Measurements from ENCODE around the gene ZNF532. TPM values are rescaled to one million over a fixed set of nuclear protein-coding genes. Genes with fewer than 3 reads are reported as not detected.

Gene ZNF532
- total RNA-seq, 2 donors from 2014 or later: 5.6 to 14.8 TPM

GRCh38 chr18:58859907-58860306 is 4.8 kb upstream of the ZNF532 start:
- Histone ChIP-seq H3K9me3 (no peaks in the 10 kb centered on the region), H3K4me3 (no peak overlapping the region), H3K4me1 (no peaks in the 10 kb centered on the region), H3K27ac (peak overlapping the region; percentile 38), H3K9ac (ENCODE audit: low read depth in 2 of 2, low read length in 2 of 2) (no peak overlapping the region), H3K36me3 (no peaks in the 10 kb centered on the region), H3K27me3 (no peaks in the 10 kb centered on the region)
- no peak for DNase-seq
- intact Hi-C loops (cut with DNase I): no loop called here
- TF ChIP-seq CTCF (IDR thresholded peaks at IDR 0.05): no peak

GRCh38 chr18:58860747-58861231 is 3.9 kb upstream of the ZNF532 start:
- no peak for DNase-seq
- no peaks in the 10 kb centered on the region for H3K36me3 ChIP-seq
- peak overlapping the region in 1 of 2 donors; percentile 9 for H3K9ac ChIP-seq (ENCODE audit: low read depth in 2 of 2, low read length in 2 of 2)
- no peak overlapping the region for H3K4me3 ChIP-seq
- TF ChIP-seq CTCF (IDR thresholded peaks at IDR 0.05): no peak
- peak overlapping the region; percentile 38 for H3K27ac ChIP-seq
- H3K9me3 ChIP-seq: no peaks in the 10 kb centered on the region
- no peaks in the 10 kb centered on the region for H3K27me3 ChIP-seq
- no peaks in the 10 kb centered on the region for H3K4me1 ChIP-seq
- intact Hi-C loops (cut with DNase I): no loop called here

GRCh38 chr18:58861353-58861752 is 3.3 kb upstream of the ZNF532 start:
- H3K4me3 ChIP-seq: no peak overlapping the region
- DNase-seq: no peak
- H3K9ac ChIP-seq (ENCODE audit: low read depth in 2 of 2, low read length in 2 of 2): no peak overlapping the region
- no peak for TF ChIP-seq CTCF (IDR thresholded peaks at IDR 0.05)
- H3K9me3 ChIP-seq: no peaks in the 10 kb centered on the region
- H3K4me1 ChIP-seq: no peaks in the 10 kb centered on the region
- no peaks in the 10 kb centered on the region for H3K36me3 ChIP-seq
- no peaks in the 10 kb centered on the region for H3K27me3 ChIP-seq
- intact Hi-C loops (cut with DNase I): no loop called here
- H3K27ac ChIP-seq: no peak overlapping the region

- H3K4me1 ChIP-seq: no peaks in the 10 kb centered on the region
- H3K27ac ChIP-seq: no peak overlapping the region
- no peaks in the 10 kb centered on the region for H3K36me3 ChIP-seq
- H3K27me3 ChIP-seq: no peaks in the 10 kb centered on the region
- H3K4me3 ChIP-seq: no peak overlapping the region
- DNase-seq: no peak
- intact Hi-C loops (cut with DNase I): no loop called here
- no peak for TF ChIP-seq CTCF (IDR thresholded peaks at IDR 0.05)
- no peaks in the 10 kb centered on the region for H3K9me3 ChIP-seq
- H3K9ac ChIP-seq (ENCODE audit: low read depth in 2 of 2, low read length in 2 of 2): no peak overlapping the region
Measured at GRCh38 chr18:58861861-58862301, 2.8 kb upstream of the ZNF532 start.

GRCh38 chr18:58862356-58862755 is 2.3 kb upstream of the ZNF532 start:
- intact Hi-C loops (cut with DNase I): no loop called here

More at GRCh38 chr18:58862356-58862755, 2.3 kb upstream of the ZNF532 start:
- Histone ChIP-seq H3K4me1 (no peaks in the 10 kb centered on the region), H3K9me3 (no peaks in the 10 kb centered on the region), H3K9ac (ENCODE audit: low read depth in 2 of 2, low read length in 2 of 2) (no peak overlapping the region), H3K27ac (peak overlapping the region; percentile 70), H3K36me3 (no peaks in the 10 kb centered on the region), H3K27me3 (no peaks in the 10 kb centered on the region), H3K4me3 (no peak overlapping the region)
- TF ChIP-seq CTCF (IDR thresholded peaks at IDR 0.05): no peak
- no peak for DNase-seq
